ENCODE results near the gene TREML2.

- TF ChIP-seq ELF4 (IDR thresholded peaks at IDR 0.05) (no peak), SUZ12 (IDR thresholded peaks at IDR 0.05) (no peak), FOXK2 (IDR thresholded peaks at IDR 0.05) (no peak), HDGF (IDR thresholded peaks at IDR 0.05; ENCODE audit: borderline replicate concordance) (no peak), TARDBP (IDR thresholded peaks at IDR 0.05) (no peak), FOXA1 (IDR thresholded peaks at IDR 0.05) (no peak), CTBP1 (IDR thresholded peaks at IDR 0.05; ENCODE audit: borderline replicate concordance) (no peak), L3MBTL2 (conservative IDR thresholded peaks at IDR 0.05) (no peak), PKNOX1 (IDR thresholded peaks at IDR 0.05) (no peak), NFRKB (IDR thresholded peaks at IDR 0.05) (no peak), ARNT (IDR thresholded peaks at IDR 0.05) (no peak), SP1 (IDR thresholded peaks at IDR 0.05) (no peak), FOXM1 (IDR thresholded peaks at IDR 0.05; ENCODE audit: borderline replicate concordance) (no peak)
Measured at GRCh38 chr6:41193884-41194283, 7.1 kb downstream of the TREML2 start.
